Activated T-cell treated with anti-CD3 and anti-CD28 coated beads, Interleukin-2, amount 50 U/mL, for 4 hours (primary cell): Measurements from ENCODE around the gene TIMD4. TPM values are rescaled to one million over a fixed set of nuclear protein-coding genes. Genes with fewer than 3 reads are reported as not detected.

ENCODE experiments used
- total RNA-seq, 3 donors: library from RNA; stranded (reverse); gene quantifications; one replicate each; pipeline ENCODE4 v1.2.1, GENCODE V29; 2021

Gene TIMD4
- total RNA-seq, 3 donors from 2014 or later = 0.52 to 1.4 (median 1.2) TPM

Other genes with a start within 250 kb of the TIMD4 start
- under 1 TPM in 1 of 3 donors, not detected in 2; 0.20 TPM for gene PPP1R2B, start 112.9 kb downstream of the TIMD4 start, total RNA-seq
- not detected for gene HAVCR1, start 95.9 kb upstream of the TIMD4 start, total RNA-seq
- gene HAVCR2, start 145.8 kb upstream of the TIMD4 start, total RNA-seq = 1 to 10 TPM; 3.4 to 8.9 (median 4.4) TPM
- 1 to 10 TPM; 7.5 to 9.3 (median 9.1) TPM for gene MED7, start 179.6 kb upstream of the TIMD4 start, total RNA-seq
- gene GARIN3, start 203.0 kb upstream of the TIMD4 start, total RNA-seq = under 1 TPM; 0.18 to 0.25 (median 0.22) TPM
- 100 to 1,000 TPM; 227 to 260 (median 249) TPM for gene ITK, start 217.6 kb upstream of the TIMD4 start, total RNA-seq